ENCODE data around the gene NPIPB6.

- TF ChIP-seq CTCF (IDR thresholded peaks at IDR 0.05), result peak in 1 of 6 experiments; percentile 4
- TF ChIP-seq POLR2A (IDR thresholded peaks at IDR 0.05), result no peak
Measured at GRCh38 chr16:28310796-28311195, 52.5 kb downstream of the NPIPB6 start.

Measured in adrenal gland (tissue), 5 donors.